ENCODE measurements around the gene PHACTR4.

DNA sequence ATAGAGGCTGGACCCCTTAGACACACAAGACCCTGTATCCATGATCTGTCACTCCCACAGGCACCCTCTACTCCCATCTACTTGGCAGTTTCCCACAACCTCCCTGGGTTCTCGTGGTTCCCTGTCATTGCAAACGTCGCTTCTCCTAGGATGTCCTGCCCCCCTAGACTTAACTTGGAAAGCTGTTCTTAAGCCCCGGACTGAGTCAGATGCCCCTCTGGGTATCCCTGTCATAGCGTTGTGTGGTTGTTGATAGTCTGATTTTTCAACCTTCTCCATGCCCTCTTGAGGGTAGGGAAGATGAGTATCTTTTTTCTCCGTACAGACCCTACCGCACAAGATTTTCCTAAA is 148.1 kb downstream of the PHACTR4 start:
- no peak for TF ChIP-seq ZSCAN21 (CRISPR knock-in tag; IDR thresholded peaks at IDR 0.05; ENCODE audit: borderline replicate concordance)
- no peak for TF ChIP-seq ZKSCAN8 (CRISPR knock-in tag; IDR thresholded peaks at IDR 0.05; ENCODE audit: borderline replicate concordance)
- TF ChIP-seq, protein P1, sequence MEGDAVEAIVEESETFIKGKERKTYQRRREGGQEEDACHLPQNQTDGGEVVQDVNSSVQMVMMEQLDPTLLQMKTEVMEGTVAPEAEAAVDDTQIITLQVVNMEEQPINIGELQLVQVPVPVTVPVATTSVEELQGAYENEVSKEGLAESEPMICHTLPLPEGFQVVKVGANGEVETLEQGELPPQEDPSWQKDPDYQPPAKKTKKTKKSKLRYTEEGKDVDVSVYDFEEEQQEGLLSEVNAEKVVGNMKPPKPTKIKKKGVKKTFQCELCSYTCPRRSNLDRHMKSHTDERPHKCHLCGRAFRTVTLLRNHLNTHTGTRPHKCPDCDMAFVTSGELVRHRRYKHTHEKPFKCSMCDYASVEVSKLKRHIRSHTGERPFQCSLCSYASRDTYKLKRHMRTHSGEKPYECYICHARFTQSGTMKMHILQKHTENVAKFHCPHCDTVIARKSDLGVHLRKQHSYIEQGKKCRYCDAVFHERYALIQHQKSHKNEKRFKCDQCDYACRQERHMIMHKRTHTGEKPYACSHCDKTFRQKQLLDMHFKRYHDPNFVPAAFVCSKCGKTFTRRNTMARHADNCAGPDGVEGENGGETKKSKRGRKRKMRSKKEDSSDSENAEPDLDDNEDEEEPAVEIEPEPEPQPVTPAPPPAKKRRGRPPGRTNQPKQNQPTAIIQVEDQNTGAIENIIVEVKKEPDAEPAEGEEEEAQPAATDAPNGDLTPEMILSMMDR (CRISPR knock-in tag; IDR thresholded peaks at IDR 0.05): no peak
- TF ChIP-seq ZNF709 (CRISPR knock-in tag; IDR thresholded peaks at IDR 0.05): no peak
